Heart right ventricle (tissue), 16 donors: Measurements from ENCODE around the gene CNTN4. TPM values are rescaled to one million over a fixed set of nuclear protein-coding genes. Genes with fewer than 3 reads are reported as not detected.

Experiments used
- ATAC-seq, 8 donors: fragments of 200-7000 bp; cut with Tn5 transposase; one replicate each; pipeline ENCODE4 v1.9.1; 2020; ENCODE audit warnings: mild to moderate bottlenecking in 8 of 8, moderate library complexity in 8 of 8, moderate number of reproducible peaks in 1 of 8
- DNase-seq, 2 donors: peaks; one replicate each; pipeline ENCODE4 v3.0.0-alpha.2; 2020
- H3K27ac ChIP-seq, 10 donors: fragments of 200-600 bp; sonication (generic) in 2 of 10; one replicate each; pipeline versions ENCODE4 v1.5.0 to v1.8.0; 2020 to 2022; ENCODE audit warnings: mild to moderate bottlenecking in 3 of 10
- H3K27me3 ChIP-seq, 7 donors: fragments of 200-600 bp; one replicate each; pipeline ENCODE4 v1.8.0; 2021 to 2022; ENCODE audit warnings: mild to moderate bottlenecking in 2 of 7
- H3K36me3 ChIP-seq, 9 donors: fragments of 200-600 bp; sonication (generic) in 1 of 9; one replicate each; pipeline versions ENCODE4 v1.5.0 to v1.8.0; 2020 to 2022; ENCODE audit warnings: mild to moderate bottlenecking in 2 of 9
- H3K4me1 ChIP-seq, 9 donors: fragments of 200-600 bp; sonication (generic) in 1 of 9; one replicate each; pipeline versions ENCODE4 v1.5.0 to v1.8.0; 2020 to 2022; ENCODE audit warnings: mild to moderate bottlenecking in 4 of 9
- H3K4me3 ChIP-seq, 10 donors: fragments of 200-600 bp; sonication (generic) in 2 of 10; one replicate each; pipeline versions ENCODE4 v1.5.0 to v1.8.0; 2020 to 2022; ENCODE audit warnings: mild to moderate bottlenecking in 7 of 10, moderate library complexity in 2 of 10
- H3K9me3 ChIP-seq, 11 donors: fragments of 200-600 bp in 10 of 11; sonication (generic) in 2 of 11; one replicate each; pipeline versions ENCODE4 v1.5.0 to v1.8.0; 2013 to 2022; ENCODE audit warnings: mild to moderate bottlenecking in 2 of 11, control low read depth in 1 of 11, moderate library complexity in 1 of 11
- WGBS, 2 donors: extraction: QIAGEN DNeasy Blood & Tissue Kit; methylation state at CpG; one replicate each; pipeline ENCODE4 v1.1.7; 2013; ENCODE audit warnings: inconsistent platforms in 1 of 2; 5-methylcytosine and 5-hydroxymethylcytosine counted together
- intact Hi-C, 10 donors: fragments of 100-400 bp; cut with DNase I; formaldehyde crosslinking; loops; one replicate each; pipeline versions ENCODE4 v1.11.1 to v1.14.2; 2022
- polyA plus RNA-seq, 2 donors: library from polyadenylated mRNA; stranded (reverse); fragments of 200-250 nt; gene quantifications; one replicate each; pipeline ENCODE4 v1.2.3, GENCODE V29; 2013
- total RNA-seq, 10 donors: library from RNA; stranded (reverse); fragmentation: NEBNext Ultra II Directional in 3 of 10; extraction: Animal tissue kit (Norgen Biotek cat#: 25700) in 3 of 10; gene quantifications; one replicate each; pipeline versions ENCODE4 v1.2.1 to v1.2.4, GENCODE V29; 2021 to 2023
- TF ChIP-seq, protein P1 (sequence below), 9 donors: fragments of 200-600 bp; sonication (generic) in 2 of 9; IDR thresholded peaks; one replicate each; pipeline versions ENCODE4 v1.5.0 to v1.8.0; 2021 to 2022; ENCODE audit warnings: antibody characterized with exemption in 9 of 9, mild to moderate bottlenecking in 5 of 9, moderate library complexity in 1 of 9
- donor health status: Arrhythmogenic right ventricular cardiomyopathy.
- donor health status: ischemic (EF 13 %, LVEDD 7.1; RV severe dilation, severe dysfunction).
- donor health status: healthy with polysubstance abuse.
- donor health status: DM: no; HTN: yes; CAD: no.
- donor health status: DM: no; HTN: no; CAD: no.
- donor health status: ischemic (EF 25% LVEDD 6.9; RV normal size, moderate dysfunction).
- donor health status: ischemic (EF 25% LVEDD 5.7; RV mildly dilated, moderate dysfunction).
- donor health status: healthy.
- donor health status: DM: yes; HTN: yes; CAD: no.
- donor health status: Ischemic cardiomyopathy.
- donor health status: ischemic (EF 35%, LVEDD 5.7; RV mildly dilated, moderate dysfunction).
- donor health status: nonischemic (EF 11% LVEDD 7.7; RV severe dilation, severe dysfunction).
- donor health status: DM: yes; HTN: yes; CAD: no.
- donor health status: PGD.
- donor health status: ischemic (EF 29% LVEDD 5.4; RV normal size, mild dysfunction).
- donor health status: nonischemic (EF 23%, LVEDD 6.1; RV moderate dilation, normal function).

The CNTN4 gene
- total and polyA plus RNA-seq, 12 donors: 0.48 to 4.7 (median 2.5) TPM

DNA sequence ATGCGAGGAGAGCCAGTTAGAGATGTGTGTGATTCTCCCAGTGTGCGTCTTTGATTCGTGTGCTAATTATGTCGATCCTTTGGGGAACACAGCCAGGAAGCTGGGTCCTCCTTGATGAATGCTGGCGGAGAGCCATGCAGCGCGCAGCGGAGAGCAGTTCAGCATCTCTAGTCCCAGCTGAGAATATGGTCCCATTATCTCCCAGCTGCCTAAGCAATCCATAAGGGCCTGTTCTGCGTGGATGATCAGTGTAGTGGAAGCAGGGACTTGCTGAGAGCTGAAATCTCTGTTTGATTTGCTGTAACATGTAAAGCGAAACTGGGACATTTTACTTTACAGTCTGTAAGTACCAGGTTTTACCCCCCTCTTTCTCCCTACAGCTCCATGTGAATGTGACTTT, 412.7 kb downstream of the CNTN4 start:
- Histone ChIP-seq H3K4me1 (peaks cover 0 to 8% (median 0%) of the 10 kb centered on the region in 9 donors), H3K36me3 (no peaks in the 10 kb centered on the region), H3K27ac (no peak overlapping the region), H3K4me3 (no peak overlapping the region), H3K27me3 (no peaks in the 10 kb centered on the region), H3K9me3 (no peaks in the 10 kb centered on the region)
- peak; percentile 10 to 33 for DNase-seq
- WGBS, 2 donors: 12 to 15% methylated on average over 10 of the region's 10 CpGs
- TF ChIP-seq, protein P1, sequence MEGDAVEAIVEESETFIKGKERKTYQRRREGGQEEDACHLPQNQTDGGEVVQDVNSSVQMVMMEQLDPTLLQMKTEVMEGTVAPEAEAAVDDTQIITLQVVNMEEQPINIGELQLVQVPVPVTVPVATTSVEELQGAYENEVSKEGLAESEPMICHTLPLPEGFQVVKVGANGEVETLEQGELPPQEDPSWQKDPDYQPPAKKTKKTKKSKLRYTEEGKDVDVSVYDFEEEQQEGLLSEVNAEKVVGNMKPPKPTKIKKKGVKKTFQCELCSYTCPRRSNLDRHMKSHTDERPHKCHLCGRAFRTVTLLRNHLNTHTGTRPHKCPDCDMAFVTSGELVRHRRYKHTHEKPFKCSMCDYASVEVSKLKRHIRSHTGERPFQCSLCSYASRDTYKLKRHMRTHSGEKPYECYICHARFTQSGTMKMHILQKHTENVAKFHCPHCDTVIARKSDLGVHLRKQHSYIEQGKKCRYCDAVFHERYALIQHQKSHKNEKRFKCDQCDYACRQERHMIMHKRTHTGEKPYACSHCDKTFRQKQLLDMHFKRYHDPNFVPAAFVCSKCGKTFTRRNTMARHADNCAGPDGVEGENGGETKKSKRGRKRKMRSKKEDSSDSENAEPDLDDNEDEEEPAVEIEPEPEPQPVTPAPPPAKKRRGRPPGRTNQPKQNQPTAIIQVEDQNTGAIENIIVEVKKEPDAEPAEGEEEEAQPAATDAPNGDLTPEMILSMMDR (IDR thresholded peaks at IDR 0.05): no peak
- intact Hi-C loops: no loop called here
- peak in 1 of 8 donors; percentile 29 for ATAC-seq

DNA sequence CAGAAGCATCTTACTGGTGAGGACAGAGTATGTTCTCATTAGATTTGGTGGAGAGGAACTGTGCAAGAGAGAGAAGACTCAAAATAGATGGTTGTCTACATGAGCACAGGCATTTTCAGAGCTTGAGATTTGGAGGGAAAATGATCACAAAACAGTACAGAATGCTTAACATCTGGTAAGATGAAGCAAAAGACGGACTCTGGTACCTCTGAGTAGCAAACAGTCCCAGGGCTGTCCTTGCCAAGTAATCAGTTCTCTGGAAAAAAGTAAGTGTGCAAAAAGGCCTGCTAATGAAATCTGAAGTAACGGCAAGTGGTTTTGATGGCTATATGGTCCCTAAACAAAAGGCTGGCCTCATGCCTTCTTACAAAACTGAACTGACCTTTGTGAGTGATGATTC, 414.2 kb downstream of the CNTN4 start:
- ATAC-seq: no peak
- 72 to 85% methylated on average over 2 of the region's 2 CpGs for WGBS, 2 donors
- intact Hi-C loops: no loop called here

GRCh38 chr3:2513986-2514385, 415.3 kb downstream of the CNTN4 start:
- 40 to 52% methylated on average over 4 of the region's 4 CpGs for WGBS, 2 donors
- Histone ChIP-seq H3K4me1 (peaks cover 0 to 8% (median 0%) of the 10 kb centered on the region in 9 donors), H3K4me3 (no peak overlapping the region), H3K36me3 (no peaks in the 10 kb centered on the region), H3K27ac (no peak overlapping the region), H3K9me3 (peaks cover 0 to 3% (median 0%) of the 10 kb centered on the region in 11 donors), H3K27me3 (no peaks in the 10 kb centered on the region)
- TF ChIP-seq, protein P1 (IDR thresholded peaks at IDR 0.05): no peak
- ATAC-seq: no peak
- intact Hi-C loops: no loop called here
- no peak for DNase-seq

More for the DNA sequence above, 414.2 kb downstream of the CNTN4 start:
- no peak overlapping the region for H3K27ac ChIP-seq
- DNase-seq: no peak
- no peaks in the 10 kb centered on the region for H3K36me3 ChIP-seq
- peaks cover 0 to 8% (median 0%) of the 10 kb centered on the region in 9 donors for H3K4me1 ChIP-seq
- H3K9me3 ChIP-seq: no peaks in the 10 kb centered on the region
- no peaks in the 10 kb centered on the region for H3K27me3 ChIP-seq
- TF ChIP-seq, protein P1 (IDR thresholded peaks at IDR 0.05): no peak
- H3K4me3 ChIP-seq: no peak overlapping the region

GRCh38 chr3:2516762-2517441, 418.2 kb downstream of the CNTN4 start:
- Histone ChIP-seq H3K27ac (no peak overlapping the region), H3K27me3 (no peaks in the 10 kb centered on the region), H3K4me1 (no peaks in the 10 kb centered on the region), H3K4me3 (no peak overlapping the region), H3K9me3 (peaks cover 0 to 8% (median 0%) of the 10 kb centered on the region in 11 donors), H3K36me3 (no peaks in the 10 kb centered on the region)
- no peak for DNase-seq
- no peak for ATAC-seq
- intact Hi-C loops: no loop called here
- WGBS, 2 donors: 71 to 78% methylated on average over 1 of the region's 1 CpG
- TF ChIP-seq, protein P1 (IDR thresholded peaks at IDR 0.05): no peak
